Astrocyte of the cerebellum (primary cell): ENCODE data around the gene INSIG1.

Source experiments
- DNase-seq: peaks from one replicate; pipeline ENCODE4 v3.0.0-alpha.2; 2011; ENCODE audit warnings: low read depth
- H3K4me3 ChIP-seq: 2 replicates; pipeline ENCODE4 v1.5.1; 2011; ENCODE audit warnings: mild to moderate bottlenecking, low read depth, low read length, moderate library complexity
- CTCF ChIP-seq: IDR thresholded peaks from 2 replicates; pipeline ENCODE4 v1.5.1; 2012; ENCODE audit warnings: low read length, low read depth, moderate library complexity, mild to moderate bottlenecking; ENCODE audit errors: missing control alignments
- in situ Hi-C: cut with HindIII; loops from 2 replicates; pipeline ENCODE4 v1.10.0; 2017; ENCODE audit warnings: low sequenced_read_pairs

The INSIG1 gene

GRCh38 chr7:155282671-155283070 is 15.0 kb upstream of the INSIG1 start:
- in situ Hi-C loops = loop anchor here (5.0 kb wide), 1 partner anchor 35 kb away; no protein-coding TSS in a partner anchor
- no peak overlapping the region for H3K4me3 ChIP-seq
- no peak for DNase-seq
- no peak for TF ChIP-seq CTCF

GRCh38 chr7:155283565-155284194 is 14.0 kb upstream of the INSIG1 start:
- DNase-seq = no peak
- no peak for TF ChIP-seq CTCF
- in situ Hi-C loops = loop anchor here (5.0 kb wide), 1 partner anchor 36 kb away; no protein-coding TSS in a partner anchor
- H3K4me3 ChIP-seq = no peak overlapping the region

GRCh38 chr7:155284496-155285274 is 13.0 kb upstream of the INSIG1 start:
- H3K4me3 ChIP-seq = no peak overlapping the region
- in situ Hi-C loops = loop anchor here (5.0 kb wide), 1 partner anchor 37 kb away; no protein-coding TSS in a partner anchor
- TF ChIP-seq CTCF = no peak
- no peak for DNase-seq

GRCh38 chr7:155285423-155285822 is 12.3 kb upstream of the INSIG1 start:
- TF ChIP-seq CTCF = no peak
- DNase-seq = no peak
- no peak overlapping the region for H3K4me3 ChIP-seq
- in situ Hi-C loops = no loop called here

GRCh38 chr7:155285833-155286232 is 11.8 kb upstream of the INSIG1 start:
- no peak for DNase-seq
- in situ Hi-C loops = no loop called here
- no peak overlapping the region for H3K4me3 ChIP-seq
- TF ChIP-seq CTCF = no peak

GRCh38 chr7:155286686-155287085 is 11.0 kb upstream of the INSIG1 start:
- in situ Hi-C loops = no loop called here
- TF ChIP-seq CTCF = no peak
- H3K4me3 ChIP-seq = no peak overlapping the region
- DNase-seq = no peak
